ENCODE data around the gene BRI3. TPM values are rescaled to one million over a fixed set of nuclear protein-coding genes. Genes with fewer than 3 reads are reported as not detected.
A peak's percentile ranks its signal among the peaks of the same experiment; 100 is the strongest.

The BRI3 gene
- total and polyA plus RNA-seq, 9 of the 15 experiments (the other 6 are each of a cell fraction or from before 2014, with no cell fraction given): 4.3 to 57.4 (median 18.6) TPM

- Histone ChIP-seq H3K4me3 (no peak overlapping the region), H3K4me2 (ENCODE audit: insufficient read depth, low read length) (no peak overlapping the region), H3K4me1 (replicated peaks in 1 of 2; ENCODE audit: control insufficient read depth in 2 of 2, insufficient read depth in 2 of 2, low read length in 2 of 2) (peaks cover 0 to 47% of the 10 kb centered on the region in 2 experiments; a peak in 1 of 5 replicates), H3K9ac (ENCODE audit: insufficient read depth in 1 of 2, low read depth in 2 of 2, low read length in 2 of 2) (0 out of 4 replicates have a peak overlapping the region, but pooled peaks of 1 of the 2 experiments have one; percentile 62), H3K27ac (ENCODE audit: extremely low read depth, low read depth, low read length) (no peak overlapping the region), H3K9me3 (replicated peaks; ENCODE audit: control insufficient read depth, insufficient read depth, low read depth, low read length) (no peaks in the 10 kb centered on the region), H4K20me1 (replicated peaks; ENCODE audit: control insufficient read depth, insufficient read depth, low read length) (peaks cover 6% of the 10 kb centered on the region; the same call in 1 of the 2 replicates), H3K9me1 (ENCODE audit: control insufficient read depth, insufficient read depth, low read length) (no peaks in the 10 kb centered on the region), H3K36me3 (ENCODE audit: control insufficient read depth, insufficient read depth, low read length) (no peaks in the 10 kb centered on the region), H2AFZ (ENCODE audit: low read depth, low read length) (no peak overlapping the region), H3K79me2 (ENCODE audit: control insufficient read depth, insufficient read depth, low read length) (no peaks in the 10 kb centered on the region), H3K27me3 (ENCODE audit: control insufficient read depth in 2 of 2, insufficient read depth in 2 of 2, low read length in 2 of 2) (peaks cover 7 to 55% of the 10 kb centered on the region in 2 experiments)
- in situ Hi-C loops (cut with MboI) (no loop called here), intact Hi-C loops (cut with micrococcal nuclease) (no loop called here)
- WGBS (ENCODE audit: insufficient coverage, low coverage, missing lambda C conversion rate): 43% methylated on average over 5 of the region's 8 CpGs
- FAIRE-seq (no peak), ATAC-seq (no peak), DNase-seq (ENCODE audit: extremely low read depth in 1 of 4, low spot score in 3 of 4) (peak in 2 of 4 experiments; percentile 11 to 14)
- POLR2A ChIA-PET: interaction anchor here (0.5 kb wide), 1 partner anchor 242 kb away, joined by 3 read pairs; the partner anchor contains the start of gene OCM2
- CTCF ChIA-PET (ENCODE audit: low intra/inter-chr PET ratio): no interaction called here
- BruUV-seq (replicated peaks): no TSS peak
- TF ChIP-seq FOXP4 (CRISPR knock-in tag; IDR thresholded peaks at IDR 0.05; ENCODE audit: borderline replicate concordance) (no peak), ZNF77 (CRISPR knock-in tag; IDR thresholded peaks at IDR 0.05) (no peak), NCOR1 (IDR thresholded peaks at IDR 0.05) (no peak), ZNF316 (IDR thresholded peaks at IDR 0.05) (no peak), MBD2 (IDR thresholded peaks at IDR 0.05; ENCODE audit: borderline replicate concordance, low read depth) (no peak), PYGO2 (tag; IDR thresholded peaks at IDR 0.05) (no peak), OTX1 (CRISPR knock-in tag; IDR thresholded peaks at IDR 0.05) (no peak)
These were observed 49.3 kb upstream of the BRI3 start for GRCh38 chr7:98232263-98232585.
